Duodenal mucosa (tissue), 2 donors: ENCODE measurements around the gene MB21D2.

Experiments used
- H3K27ac ChIP-seq: one replicate; pipeline ENCODE4 v1.7.0; 2013; ENCODE audit warnings: low read depth, low read length
- H3K27me3 ChIP-seq, 2 donors: one replicate each; pipeline ENCODE4 v1.7.0; 2013; ENCODE audit warnings: low read length in 2 of 2, control low read depth in 1 of 2; ENCODE audit not compliant: insufficient read depth in 2 of 2, control insufficient read depth in 1 of 2
- H3K36me3 ChIP-seq, 2 donors: one replicate each; pipeline ENCODE4 v1.7.0; 2013; ENCODE audit warnings: low read length in 2 of 2, control low read depth in 1 of 2; ENCODE audit not compliant: insufficient read depth in 2 of 2, control insufficient read depth in 1 of 2
- H3K4me1 ChIP-seq, 2 donors: one replicate each; pipeline ENCODE4 v1.7.0; 2013; ENCODE audit warnings: low read length in 2 of 2, control low read depth in 1 of 2; ENCODE audit not compliant: insufficient read depth in 2 of 2, control insufficient read depth in 1 of 2
- H3K4me3 ChIP-seq, 2 donors: one replicate each; pipeline ENCODE4 v1.7.0; 2013; ENCODE audit warnings: low read length in 2 of 2, low read depth in 1 of 2
- H3K9ac ChIP-seq, 2 donors: one replicate each; pipeline ENCODE4 v1.7.0; 2013; ENCODE audit warnings: low read length in 2 of 2, low read depth in 1 of 2
- H3K9me3 ChIP-seq, 2 donors: one replicate each; pipeline ENCODE4 v1.7.0; 2013; ENCODE audit warnings: low read length in 2 of 2, control low read depth in 1 of 2; ENCODE audit not compliant: control insufficient read depth in 1 of 2

Gene MB21D2

DNA sequence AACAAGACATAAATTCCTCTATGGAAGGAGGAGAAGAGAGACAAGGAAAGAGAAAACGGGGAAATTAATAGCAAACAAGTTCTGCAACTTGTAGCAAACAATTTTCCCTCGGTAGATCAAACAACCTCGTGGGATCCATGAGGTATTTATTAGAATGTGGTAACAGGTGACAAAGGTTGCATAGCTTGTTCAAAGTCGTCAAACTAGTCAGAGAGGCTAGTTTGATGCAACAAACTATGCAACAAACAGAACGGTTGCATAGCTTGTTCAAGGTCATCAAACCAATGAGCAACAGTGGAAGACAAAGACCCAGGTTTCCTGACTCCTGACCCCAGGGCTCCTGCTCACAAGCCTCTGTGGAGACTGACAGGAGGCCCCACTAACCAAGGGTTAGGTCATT is 20.7 kb downstream of the MB21D2 start:
- H3K4me3 ChIP-seq: no peak overlapping the region
- H3K4me1 ChIP-seq: peaks cover 52 to 62% of the 10 kb centered on the region in 2 donors
- H3K36me3 ChIP-seq: no peaks in the 10 kb centered on the region
- H3K9me3 ChIP-seq: no peaks in the 10 kb centered on the region
- no peak overlapping the region for H3K27ac ChIP-seq
- no peak overlapping the region for H3K9ac ChIP-seq
- H3K27me3 ChIP-seq: no peaks in the 10 kb centered on the region

DNA sequence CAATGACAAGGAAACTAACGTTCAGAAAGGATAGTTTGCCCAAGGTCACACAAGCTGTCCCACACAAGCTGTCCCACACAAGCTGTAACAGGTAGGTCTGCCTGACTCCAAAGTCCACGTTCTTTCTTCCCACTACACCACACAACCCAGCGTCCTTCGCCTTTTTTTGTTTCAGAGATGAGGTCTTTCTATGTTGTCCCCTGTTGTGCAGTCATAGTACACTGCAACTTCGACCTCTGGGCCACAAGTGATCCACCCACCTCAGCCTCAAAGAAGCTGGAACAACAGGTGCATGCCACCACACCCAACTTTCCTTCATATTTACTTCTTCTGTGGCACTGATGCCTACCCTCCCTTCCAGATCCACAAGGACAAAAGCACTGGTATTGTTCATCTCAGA is 21.4 kb downstream of the MB21D2 start:
- Histone ChIP-seq H3K4me3 (no peak overlapping the region), H3K27me3 (no peaks in the 10 kb centered on the region), H3K27ac (no peak overlapping the region), H3K36me3 (no peaks in the 10 kb centered on the region), H3K9ac (no peak overlapping the region), H3K4me1 (peaks cover 47 to 62% of the 10 kb centered on the region in 2 donors), H3K9me3 (no peaks in the 10 kb centered on the region)

DNA sequence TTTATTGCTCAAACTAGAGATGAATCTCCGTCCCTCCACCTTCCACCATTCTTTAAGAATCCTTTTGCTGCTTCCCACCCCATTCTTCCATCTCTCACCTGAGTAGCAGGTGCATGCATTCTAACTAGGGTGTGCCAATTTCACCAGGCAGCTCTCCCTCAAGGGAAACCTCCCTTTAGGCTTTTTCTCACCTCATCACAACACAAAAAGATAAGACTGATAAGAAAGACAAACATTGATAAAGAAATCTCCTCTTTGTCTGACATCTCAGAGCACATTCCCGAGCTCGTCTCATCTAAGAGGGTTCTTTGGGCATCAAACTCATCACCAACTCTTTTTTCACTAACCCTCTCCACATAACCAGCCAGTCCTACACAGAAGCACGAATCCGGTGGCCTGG is 23.0 kb downstream of the MB21D2 start:
- Histone ChIP-seq H3K9me3 (no peaks in the 10 kb centered on the region), H3K27me3 (no peaks in the 10 kb centered on the region)

DNA sequence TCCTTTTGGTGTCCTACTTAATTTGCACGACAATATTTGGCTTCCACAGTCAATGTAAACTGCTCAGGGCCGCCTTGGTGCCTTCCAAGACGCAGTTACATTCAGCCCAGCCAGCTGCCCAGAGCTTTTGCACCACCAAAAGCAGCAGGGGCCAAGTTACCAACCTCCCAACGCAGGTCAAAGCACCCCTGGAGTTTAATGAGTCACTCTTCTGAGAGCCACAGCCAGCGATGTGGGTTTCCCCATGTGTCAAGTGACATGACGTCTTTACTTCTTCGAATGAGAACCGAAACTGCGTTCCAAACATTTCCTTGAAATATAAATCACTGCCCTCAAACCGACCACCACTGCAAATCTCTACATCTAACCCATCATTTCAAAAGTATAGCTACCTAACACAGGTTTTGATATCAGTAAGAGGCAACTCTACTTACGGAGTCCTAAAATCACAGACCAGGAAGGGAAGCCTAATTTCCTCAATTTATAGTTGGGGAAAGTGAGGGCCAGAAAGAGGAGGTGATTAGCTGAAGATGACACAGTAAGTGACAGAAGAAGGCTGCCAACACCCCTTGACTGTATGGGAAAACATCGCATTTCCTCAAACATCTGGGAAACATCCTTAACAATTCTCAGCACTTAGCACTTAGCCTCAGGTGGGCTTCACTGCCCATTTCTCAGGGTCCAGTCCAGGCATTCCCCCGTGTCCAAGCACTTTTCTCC is 24.5 kb downstream of the MB21D2 start:
- no peak overlapping the region for H3K27ac ChIP-seq

More for the DNA sequence above, 23.0 kb downstream of the MB21D2 start:
- H3K36me3 ChIP-seq: no peaks in the 10 kb centered on the region
- no peak overlapping the region for H3K9ac ChIP-seq
- H3K4me3 ChIP-seq: no peak overlapping the region
- H3K4me1 ChIP-seq: peaks cover 52 to 71% of the 10 kb centered on the region in 2 donors
- H3K27ac ChIP-seq: no peak overlapping the region

DNA sequence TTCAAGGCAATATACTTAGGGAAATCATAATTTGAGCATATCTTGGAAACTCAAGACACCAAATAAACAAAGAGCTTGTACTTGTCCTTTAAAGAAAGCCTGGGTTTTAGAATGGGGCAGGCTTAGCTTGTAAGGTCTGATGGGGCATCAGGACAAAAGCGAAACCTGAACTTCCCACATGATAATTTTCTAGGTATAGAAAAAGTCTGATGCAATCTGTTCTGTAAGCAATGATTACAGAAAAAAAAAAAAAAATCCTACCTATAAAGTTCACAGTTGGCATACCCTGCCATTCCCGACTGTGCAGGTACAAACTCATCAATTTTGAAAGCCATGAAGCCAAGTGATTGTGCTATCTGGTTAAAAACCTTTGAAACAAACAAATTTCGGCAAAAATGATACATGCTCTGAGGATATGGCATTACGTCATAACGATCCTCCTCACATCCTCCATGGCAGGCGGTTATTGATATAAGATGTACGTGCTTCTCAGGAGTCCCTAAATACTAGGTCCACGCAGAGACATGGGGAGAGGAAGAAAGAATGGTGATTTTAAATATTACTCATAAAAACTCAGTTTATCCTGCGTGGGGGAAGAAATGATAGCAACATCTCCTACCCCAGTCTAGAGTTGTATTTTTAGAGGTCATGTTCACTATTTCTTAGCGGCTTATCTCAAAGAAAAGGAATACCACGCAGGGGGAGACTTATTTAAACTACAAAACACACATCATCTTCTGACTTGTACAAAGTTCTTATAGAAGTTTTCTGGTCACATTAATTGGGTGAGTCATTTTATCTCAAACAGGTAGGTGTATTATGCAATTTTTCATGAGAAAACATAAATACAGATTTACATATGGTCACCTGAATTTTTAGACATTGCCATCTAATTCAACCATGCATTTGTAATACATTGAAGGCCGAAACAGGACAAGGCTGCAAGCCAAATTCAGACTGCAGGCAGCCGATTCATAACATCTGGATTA is 27.0 kb downstream of the MB21D2 start:
- peaks cover 48 to 73% of the 10 kb centered on the region in 2 donors for H3K4me1 ChIP-seq
- no peak overlapping the region for H3K27ac ChIP-seq
- H3K4me3 ChIP-seq: no peak overlapping the region
- H3K9ac ChIP-seq: no peak overlapping the region
- no peaks in the 10 kb centered on the region for H3K9me3 ChIP-seq
- H3K36me3 ChIP-seq: no peaks in the 10 kb centered on the region
- H3K27me3 ChIP-seq: no peaks in the 10 kb centered on the region

More for the DNA sequence above, 24.5 kb downstream of the MB21D2 start:
- H3K9ac ChIP-seq: peak overlapping the region in 1 of 2 donors; percentile 26
- no peaks in the 10 kb centered on the region for H3K9me3 ChIP-seq
- H3K36me3 ChIP-seq: no peaks in the 10 kb centered on the region
- no peaks in the 10 kb centered on the region for H3K27me3 ChIP-seq
- peaks cover 63 to 80% of the 10 kb centered on the region in 2 donors for H3K4me1 ChIP-seq
- peak overlapping the region in 1 of 2 donors; percentile 4 for H3K4me3 ChIP-seq

DNA sequence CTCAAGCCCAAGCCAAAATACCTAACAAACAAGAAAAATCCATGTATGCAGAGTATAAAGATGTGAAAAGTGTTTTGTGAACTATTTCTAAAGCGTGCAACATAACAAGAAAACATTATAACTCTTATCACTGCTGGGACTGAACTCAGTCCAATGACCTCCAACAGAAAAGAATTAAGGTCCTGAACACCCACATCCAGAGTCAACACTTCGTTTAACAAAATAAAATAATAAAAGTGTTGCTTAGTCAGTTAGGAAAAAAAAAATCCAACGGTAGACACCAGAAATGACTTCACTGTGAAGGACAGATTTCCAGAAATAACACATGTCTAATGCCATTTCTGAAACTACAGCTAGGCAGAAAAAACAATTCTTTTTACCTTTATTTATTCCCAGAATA is 28.0 kb downstream of the MB21D2 start:
- H3K27ac ChIP-seq: no peak overlapping the region
- no peak overlapping the region for H3K9ac ChIP-seq
- no peaks in the 10 kb centered on the region for H3K27me3 ChIP-seq
- H3K4me1 ChIP-seq: peaks cover 47 to 76% of the 10 kb centered on the region in 2 donors
- no peaks in the 10 kb centered on the region for H3K36me3 ChIP-seq
- H3K9me3 ChIP-seq: no peaks in the 10 kb centered on the region
- no peak overlapping the region for H3K4me3 ChIP-seq

DNA sequence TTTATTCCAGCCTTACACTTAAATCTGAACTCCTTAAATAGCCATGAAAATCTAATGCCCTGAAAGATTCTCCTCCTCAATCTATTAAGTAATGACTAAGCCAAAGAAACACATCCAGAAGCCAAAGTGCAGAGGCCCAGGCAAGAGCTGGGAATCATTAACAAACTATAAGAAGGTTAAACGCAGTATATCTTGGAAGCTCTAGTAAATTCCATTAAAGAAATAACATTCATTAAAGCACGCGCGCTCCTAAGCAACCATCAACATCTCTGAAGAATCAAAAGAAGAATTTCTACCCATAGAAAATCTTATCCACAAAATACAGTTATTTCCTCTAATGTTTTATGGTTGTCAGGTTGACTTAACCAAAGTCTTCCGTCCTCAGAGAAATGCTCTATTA is 29.5 kb downstream of the MB21D2 start:
- peak overlapping the region; percentile 52 for H3K27ac ChIP-seq
- H3K4me3 ChIP-seq: peak overlapping the region; percentile 52 to 63
- H3K27me3 ChIP-seq: no peaks in the 10 kb centered on the region
- no peaks in the 10 kb centered on the region for H3K9me3 ChIP-seq
- peaks cover 38 to 74% of the 10 kb centered on the region in 2 donors for H3K4me1 ChIP-seq
- H3K36me3 ChIP-seq: no peaks in the 10 kb centered on the region
- H3K9ac ChIP-seq: peak overlapping the region; percentile 28 to 49

DNA sequence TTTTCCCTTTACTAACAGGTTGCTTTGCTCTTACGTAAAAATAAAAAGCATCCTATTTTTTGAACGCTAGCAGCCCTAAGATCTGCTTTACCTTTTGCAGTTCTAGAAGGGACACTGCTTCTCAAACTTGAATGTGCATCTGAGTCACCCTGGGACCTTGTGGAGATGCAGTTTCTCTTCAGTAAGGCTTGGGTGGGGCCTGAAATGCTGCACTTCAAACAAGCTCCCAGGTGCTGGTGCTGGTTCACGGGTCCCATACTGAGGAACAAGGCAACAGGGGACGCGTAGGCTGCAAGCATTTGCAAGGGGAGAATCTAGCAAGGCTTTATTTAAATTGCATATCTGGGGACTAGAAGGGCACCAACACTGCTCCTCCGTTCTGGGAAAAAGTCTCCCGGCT is 30.0 kb downstream of the MB21D2 start:
- no peaks in the 10 kb centered on the region for H3K36me3 ChIP-seq
- H3K9me3 ChIP-seq: no peaks in the 10 kb centered on the region
- H3K27me3 ChIP-seq: no peaks in the 10 kb centered on the region
- peaks cover 33 to 69% of the 10 kb centered on the region in 2 donors for H3K4me1 ChIP-seq
- peak overlapping the region; percentile 21 to 49 for H3K9ac ChIP-seq
- peak overlapping the region; percentile 52 for H3K27ac ChIP-seq
- peak overlapping the region; percentile 52 to 63 for H3K4me3 ChIP-seq

DNA sequence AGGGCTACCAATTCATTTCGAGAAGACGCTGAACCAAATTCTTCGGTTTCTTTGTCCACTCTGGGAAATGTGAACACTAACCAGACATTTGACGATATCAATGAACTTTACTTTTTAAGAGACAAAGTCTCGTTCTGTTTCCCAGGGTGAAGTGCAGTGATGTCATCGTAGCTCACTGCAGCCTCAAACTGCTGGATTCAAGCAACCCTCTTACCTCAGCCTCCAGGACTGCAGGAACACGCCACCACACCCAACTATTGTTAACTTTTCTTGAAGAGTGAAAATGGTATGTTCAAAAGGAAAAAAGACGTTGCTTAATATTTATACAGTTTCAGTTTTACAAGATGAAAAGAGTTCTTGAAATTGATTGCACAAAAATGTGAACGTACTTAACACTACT is 30.6 kb downstream of the MB21D2 start:
- no peaks in the 10 kb centered on the region for H3K27me3 ChIP-seq
- H3K27ac ChIP-seq: no peak overlapping the region
- no peaks in the 10 kb centered on the region for H3K36me3 ChIP-seq
- H3K4me1 ChIP-seq: peaks cover 34 to 70% of the 10 kb centered on the region in 2 donors
- no peaks in the 10 kb centered on the region for H3K9me3 ChIP-seq
- peak overlapping the region in 1 of 2 donors; percentile 3 for H3K4me3 ChIP-seq
- H3K9ac ChIP-seq: no peak overlapping the region
